ACC112 (cell line): ENCODE data around the gene CKAP5.
A peak's percentile ranks its signal among the peaks of the same experiment; 100 is the strongest.
"Not testable (repeated sequence)": the region's sequence is repeated elsewhere in the genome, so short reads cannot be mapped to it uniquely, and the experiment has no call there.

Experiments
- H2AFZ ChIP-seq: fragments of 200-600 bp; sonication (generic); one replicate; pipeline ENCODE4 v1.6.0; 2017; ENCODE audit warnings: antibody characterized with exemption, low read length; ENCODE audit not compliant: unreplicated experiment
- H3K27ac ChIP-seq: fragments of 200-600 bp; sonication (generic); 2 replicates; pipeline ENCODE4 v1.5.1; 2014; ENCODE audit warnings: low read depth, mild to moderate bottlenecking, antibody characterized with exemption, low read length, moderate library complexity
- H3K27me3 ChIP-seq: fragments of 200-600 bp; sonication (generic); 2 replicates; pipeline ENCODE4 v1.6.1; 2014; ENCODE audit warnings: mild to moderate bottlenecking, antibody characterized with exemption, low read length, moderate library complexity, mixed read lengths; ENCODE audit not compliant: insufficient read depth
- H3K36me3 ChIP-seq: fragments of 200-600 bp; sonication (generic); 2 replicates; pipeline ENCODE4 v1.6.1; 2016; ENCODE audit warnings: mild to moderate bottlenecking, antibody characterized with exemption, low read length, moderate library complexity, mixed read lengths; ENCODE audit not compliant: insufficient read depth
- H3K4me1 ChIP-seq: fragments of 200-600 bp; sonication (generic); one replicate; pipeline ENCODE4 v1.6.1; 2016; ENCODE audit warnings: low read length, mixed read lengths; ENCODE audit not compliant: insufficient read depth, unreplicated experiment, control insufficient read depth
- H3K4me3 ChIP-seq: fragments of 200-600 bp; sonication (generic); 2 replicates; pipeline ENCODE4 v1.5.1; 2014; ENCODE audit warnings: mild to moderate bottlenecking, low read depth, low read length
- H3K79me2 ChIP-seq: fragments of 200-600 bp; sonication (generic); one replicate; pipeline ENCODE4 v1.6.0; 2016; ENCODE audit warnings: low read length; ENCODE audit not compliant: control insufficient read depth, unreplicated experiment, insufficient read depth

The CKAP5 gene

GRCh38 chr11:46718155-46719019 lies 127.7 kb downstream of the CKAP5 start:
- peaks cover 20% of the 10 kb centered on the region for H3K4me1 ChIP-seq
- H3K36me3 ChIP-seq = no peaks in the 10 kb centered on the region
- no peak overlapping the region for H3K4me3 ChIP-seq
- no peaks in the 10 kb centered on the region for H3K27me3 ChIP-seq
- H2AFZ ChIP-seq = peak overlapping the region; percentile 70
- H3K27ac ChIP-seq = no peak overlapping the region; the same call in 1 of the 2 replicates
- no peaks in the 10 kb centered on the region for H3K79me2 ChIP-seq

- H2AFZ ChIP-seq = peak overlapping the region; percentile 70
- H3K4me3 ChIP-seq, H3K79me2 ChIP-seq, H3K27me3 ChIP-seq, H3K27ac ChIP-seq, H3K36me3 ChIP-seq: not testable (repeated sequence)
- peaks cover 20% of the 10 kb centered on the region for H3K4me1 ChIP-seq
These were observed 128.3 kb downstream of the CKAP5 start for GRCh38 chr11:46717825-46718154.

- H3K36me3 ChIP-seq = no peaks in the 10 kb centered on the region
- H3K4me3 ChIP-seq = no peak overlapping the region
- no peak overlapping the region for H2AFZ ChIP-seq
- H3K4me1 ChIP-seq = peaks cover 25% of the 10 kb centered on the region
- H3K79me2 ChIP-seq = no peaks in the 10 kb centered on the region
- no peaks in the 10 kb centered on the region for H3K27me3 ChIP-seq
- H3K27ac ChIP-seq = no peak overlapping the region
These were observed 133.1 kb downstream of the CKAP5 start for GRCh38 chr11:46712874-46713576.

- H2AFZ ChIP-seq = peak overlapping the region; percentile 82
- H3K79me2 ChIP-seq = no peaks in the 10 kb centered on the region
- H3K27ac ChIP-seq = peak overlapping the region; percentile 85
- no peaks in the 10 kb centered on the region for H3K27me3 ChIP-seq
- H3K4me1 ChIP-seq = peaks cover 24% of the 10 kb centered on the region
- H3K4me3 ChIP-seq = no peak overlapping the region
- H3K36me3 ChIP-seq = no peaks in the 10 kb centered on the region
These were observed 134.8 kb downstream of the CKAP5 start for GRCh38 chr11:46711303-46711702.

- Histone ChIP-seq H3K79me2 (no peaks in the 10 kb centered on the region), H3K4me3 (no peak overlapping the region), H3K27ac (peak overlapping the region; percentile 85), H3K27me3 (no peaks in the 10 kb centered on the region), H3K36me3 (no peaks in the 10 kb centered on the region), H3K4me1 (peaks cover 24% of the 10 kb centered on the region), H2AFZ (peak overlapping the region; percentile 82)
These were observed 135.2 kb downstream of the CKAP5 start for GRCh38 chr11:46710821-46711269.

- H3K36me3 ChIP-seq = not testable (repeated sequence)
- H3K4me1 ChIP-seq = peaks cover 17% of the 10 kb centered on the region
These were observed 136.7 kb downstream of the CKAP5 start for GRCh38 chr11:46709351-46709750.

GRCh38 chr11:46706886-46707285 lies 139.2 kb downstream of the CKAP5 start:
- Histone ChIP-seq H3K4me1 (peaks cover 18% of the 10 kb centered on the region), H2AFZ (no peak overlapping the region), H3K79me2 (peaks cover 14% of the 10 kb centered on the region), H3K27ac (no peak overlapping the region), H3K4me3 (no peak overlapping the region), H3K36me3 (0 out of 2 replicates have a peak, but pooled peaks cover 5% of the 10 kb centered on the region), H3K27me3 (no peaks in the 10 kb centered on the region)

More at GRCh38 chr11:46709351-46709750, 136.7 kb downstream of the CKAP5 start:
- not testable (repeated sequence) for H3K27me3 ChIP-seq, H3K79me2 ChIP-seq, H2AFZ ChIP-seq, H3K27ac ChIP-seq, H3K4me3 ChIP-seq

- H3K4me3 ChIP-seq = no peak overlapping the region
- no peaks in the 10 kb centered on the region for H3K27me3 ChIP-seq
- peaks cover 6% of the 10 kb centered on the region for H3K4me1 ChIP-seq
- no peak overlapping the region for H3K27ac ChIP-seq
- H3K36me3 ChIP-seq = 0 out of 2 replicates have a peak, but pooled peaks cover 5% of the 10 kb centered on the region
- H2AFZ ChIP-seq = no peak overlapping the region
- peaks cover 24% of the 10 kb centered on the region for H3K79me2 ChIP-seq
These were observed 140.9 kb downstream of the CKAP5 start for GRCh38 chr11:46705070-46705688.

- Histone ChIP-seq H3K27me3 (no peaks in the 10 kb centered on the region), H3K36me3 (0 out of 2 replicates have a peak, but pooled peaks cover 5% of the 10 kb centered on the region), H3K4me3 (peak overlapping the region; percentile 94), H3K79me2 (peaks cover 51% of the 10 kb centered on the region), H3K27ac (peak overlapping the region; percentile 86), H3K4me1 (peaks cover 21% of the 10 kb centered on the region), H2AFZ (peak overlapping the region; percentile 79)
These were observed 144.9 kb downstream of the CKAP5 start for GRCh38 chr11:46701078-46701654.
